Hematopoietic multipotent progenitor cell treated with erythropoietin and hydrocortisone succinate and interleukin-3 and kit ligand, for 17 days (in vitro differentiated cells): ENCODE results near the gene HSD17B7.

Experiments used
- DNase-seq: peaks from one replicate; pipeline ENCODE4 v3.0.0-alpha.2; 2015; ENCODE audit warnings: low spot score

The HSD17B7 gene

DNA sequence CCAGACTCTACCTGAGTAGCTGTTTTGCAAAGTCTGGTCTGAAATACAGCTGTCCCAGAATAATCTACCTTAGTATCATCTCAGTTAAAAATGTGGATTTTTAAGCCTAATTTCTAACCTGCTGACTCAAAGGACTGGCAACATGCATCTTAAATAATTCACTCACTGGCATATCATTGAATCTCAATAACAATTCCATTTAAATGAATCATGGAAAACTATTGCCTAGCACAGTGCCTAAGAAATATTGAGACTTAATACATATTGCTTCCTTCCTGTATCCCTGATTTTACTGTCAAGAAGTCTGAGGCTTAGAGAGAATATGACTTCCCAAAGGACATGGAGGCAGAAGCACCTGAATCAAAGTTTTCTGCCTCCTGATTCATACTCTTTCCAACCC lies 67.3 kb downstream of the HSD17B7 start:
- no peak for DNase-seq

- no peak for DNase-seq
Measured at GRCh38 chr1:162859191-162859590, 68.7 kb downstream of the HSD17B7 start.

DNA sequence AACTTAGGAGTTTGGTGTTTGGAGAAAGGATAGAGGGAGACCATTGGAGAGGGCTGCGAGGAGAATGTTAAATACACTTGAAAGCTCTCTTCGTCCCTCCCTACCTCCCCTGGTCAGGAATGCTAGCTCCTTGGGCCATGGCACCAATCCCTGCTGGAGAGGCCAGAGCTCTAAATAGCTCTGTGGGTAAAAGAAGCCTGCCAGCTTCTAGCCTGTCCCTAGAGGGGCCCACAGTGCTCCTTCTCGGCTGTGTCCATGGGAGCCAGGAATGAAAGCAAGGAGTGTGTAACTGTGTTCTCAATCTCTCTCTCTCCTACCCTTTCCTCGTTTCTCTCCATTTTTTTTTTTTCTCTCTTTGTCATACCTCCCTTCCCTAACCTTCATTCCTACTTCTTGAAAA lies 70.6 kb downstream of the HSD17B7 start, which contains the start of gene CCDC190:
TSS of gene CCDC190 (minus strand) at position 75 of the 400 bp plus-strand sequence. CDS start 1,529 bp downstream, outside the sequence.
- no peak for DNase-seq

DNA sequence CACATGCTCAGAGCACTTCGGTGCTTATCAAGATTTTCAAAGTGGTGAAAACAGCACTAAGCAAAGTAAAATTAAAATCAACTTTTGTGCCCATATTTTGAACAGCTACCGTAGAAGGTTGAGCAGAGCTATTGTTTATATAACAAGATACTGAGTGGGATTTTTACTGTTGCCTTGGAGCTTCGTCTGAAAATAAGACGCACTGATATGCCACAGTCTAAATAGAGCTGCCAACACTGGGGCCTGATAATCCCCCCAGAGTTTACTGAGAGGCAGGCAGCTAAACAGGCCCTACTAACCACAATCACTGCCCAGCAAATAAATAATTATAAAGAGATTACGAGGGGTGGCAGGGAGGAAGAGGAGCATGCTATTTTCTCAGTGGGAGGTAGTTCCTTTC lies 71.1 kb downstream of the HSD17B7 start:
- no peak for DNase-seq
